HepG2 (cell line): ENCODE data around the gene ZNF26. TPM values are rescaled to one million over a fixed set of nuclear protein-coding genes. Genes with fewer than 3 reads are reported as not detected.

ENCODE experiments used
- FLYWCH1 ChIP-seq: sonication (generic); formaldehyde crosslinking; IDR thresholded peaks from 2 replicates; pipeline ENCODE4 v1.8.1; 2023; ENCODE audit warnings: mild to moderate bottlenecking, missing genetic modification reagents
- MEF2D ChIP-seq: sonication (generic); formaldehyde crosslinking; IDR thresholded peaks from 2 replicates; pipeline ENCODE4 v1.5.1; 2020; ENCODE audit warnings: mild to moderate bottlenecking, missing genetic modification reagents
- PHB2 ChIP-seq: fragments of 450-650 bp; IDR thresholded peaks from 2 replicates; pipeline ENCODE4 v1.6.1; 2018; ENCODE audit not compliant: partially characterized antibody
- SNAPC2 ChIP-seq: sonication (generic); formaldehyde crosslinking; IDR thresholded peaks from 2 replicates; pipeline ENCODE4 v1.8.1; 2022; ENCODE audit warnings: mild to moderate bottlenecking, missing genetic modification reagents
- THAP9 ChIP-seq: sonication (generic); formaldehyde crosslinking; IDR thresholded peaks from 2 replicates; pipeline ENCODE4; 2020; ENCODE audit warnings: missing genetic modification reagents, mild to moderate bottlenecking, borderline replicate concordance
- ZFP36L2 ChIP-seq: sonication (generic); formaldehyde crosslinking; IDR thresholded peaks from 2 replicates; pipeline ENCODE4 v1.4.0; 2020; ENCODE audit warnings: missing genetic modification reagents
- ZNF180 ChIP-seq: sonication (generic); formaldehyde crosslinking; IDR thresholded peaks from 2 replicates; pipeline ENCODE4 v1.4.0; 2020; ENCODE audit warnings: low read depth, missing genetic modification reagents, borderline replicate concordance
- ZNF260 ChIP-seq: sonication (generic); formaldehyde crosslinking; IDR thresholded peaks from 2 replicates; pipeline ENCODE4 v1.4.0; 2020; ENCODE audit warnings: missing genetic modification reagents, low read depth, mild to moderate bottlenecking, borderline replicate concordance
- ZNF282 ChIP-seq: fragments of 450-650 bp; IDR thresholded peaks from 2 replicates; pipeline ENCODE4 v1.6.1; 2018; ENCODE audit not compliant: partially characterized antibody
- ZNF431 ChIP-seq: sonication (generic); formaldehyde crosslinking; IDR thresholded peaks from 2 replicates; pipeline ENCODE4 v1.9.0; 2022; ENCODE audit warnings: missing genetic modification reagents, low read depth, mild to moderate bottlenecking, borderline replicate concordance
- ZNF484 ChIP-seq: sonication (generic); formaldehyde crosslinking; IDR thresholded peaks from 2 replicates; pipeline ENCODE4 v1.5.1; 2020; ENCODE audit warnings: mild to moderate bottlenecking, low read depth, missing genetic modification reagents, borderline replicate concordance
- ZNF512B ChIP-seq: sonication (generic); formaldehyde crosslinking; IDR thresholded peaks from 2 replicates; pipeline ENCODE4 v1.5.1; 2020; ENCODE audit warnings: missing genetic modification reagents, mild to moderate bottlenecking, borderline replicate concordance
- ZNF589 ChIP-seq: sonication (generic); formaldehyde crosslinking; conservative IDR thresholded peaks from 2 replicates; pipeline ENCODE4 v1.8.0; 2022; ENCODE audit warnings: mild to moderate bottlenecking, moderate library complexity, missing genetic modification reagents
- ZNF740 ChIP-seq: sonication (generic); formaldehyde crosslinking; IDR thresholded peaks from 2 replicates; pipeline ENCODE4 v1.4.0; 2020; ENCODE audit warnings: missing genetic modification reagents
- ZNF768 ChIP-seq: sonication (generic); formaldehyde crosslinking; IDR thresholded peaks from 2 replicates; pipeline ENCODE4 v1.4.0; 2020; ENCODE audit warnings: missing genetic modification reagents
- ZNF772 ChIP-seq: sonication (generic); formaldehyde crosslinking; IDR thresholded peaks from 2 replicates; pipeline ENCODE4 v1.5.0; 2020; ENCODE audit warnings: mild to moderate bottlenecking, missing genetic modification reagents
- ZZZ3 ChIP-seq: sonication (generic); formaldehyde crosslinking; IDR thresholded peaks from 2 replicates; pipeline ENCODE4 v1.4.0; 2020; ENCODE audit warnings: missing genetic modification reagents, mild to moderate bottlenecking, borderline replicate concordance
- polyA plus RNA-seq, 8 experiments: library from polyadenylated mRNA; depleted of rRNA in 3 of 8; stranded (reverse) in 7 of 8; unstranded in 1 of 8; fragments of >200 nt; fragmentation: Illumina TruSeq in 4 of 8; extraction: Trizol in 4 of 8; gene quantifications; 2 replicates each; pipeline versions ENCODE4 v1.2.1 to v1.2.3, GENCODE V29; 2011 to 2016; ENCODE audit warnings: low read depth in 4 of 8, missing spikeins in 1 of 8, mixed read lengths in 1 of 8; ENCODE audit not compliant: insufficient read depth in 1 of 8
- total RNA-seq, 5 experiments: library from RNA; depleted of rRNA; stranded (reverse); fragments of >200 nt; fragmentation: Illumina TruSeq; extraction: Trizol; gene quantifications; 2 replicates each; pipeline ENCODE4 v1.2.3, GENCODE V29; 2016; ENCODE audit warnings: low read depth in 1 of 5
- TF ChIP-seq, protein P1 (sequence below): sonication (generic); formaldehyde crosslinking; IDR thresholded peaks from 2 replicates; pipeline ENCODE4 v1.8.1; 2023; ENCODE audit warnings: mild to moderate bottlenecking, missing genetic modification reagents, borderline replicate concordance
- TF ChIP-seq, protein P2 (sequence below): IDR thresholded peaks from 2 replicates; pipeline ENCODE4 v1.6.1; 2016; ENCODE audit warnings: low read depth, control low read depth

ZNF26 gene
- total and polyA plus RNA-seq, 2 of the 13 experiments (the other 11 are each of a cell fraction or from before 2014, with no cell fraction given): 3.8 to 6.5 TPM

- no peak for TF ChIP-seq ZNF512B (CRISPR knock-in tag)
- TF ChIP-seq FLYWCH1 (CRISPR knock-in tag): no peak
- TF ChIP-seq ZFP36L2 (CRISPR knock-in tag): no peak
- TF ChIP-seq ZNF180: no peak
- TF ChIP-seq, protein P1, sequence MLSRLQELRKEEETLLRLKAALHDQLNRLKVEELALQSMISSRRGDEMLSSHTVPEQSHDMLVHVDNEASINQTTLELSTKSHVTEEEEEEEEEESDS (CRISPR knock-in tag): 0 out of 2 replicates have a peak, but pooled peaks have one; percentile 59
- no peak; the same call in 1 of the 2 replicates for TF ChIP-seq ZNF484
- no peak for TF ChIP-seq ZNF740 (CRISPR knock-in tag)
- no peak for TF ChIP-seq ZNF282
- no peak for TF ChIP-seq ZNF260 (CRISPR knock-in tag)
- TF ChIP-seq ZNF772 (CRISPR knock-in tag): peak; percentile 77; the same call in 1 of the 2 replicates
- peak; percentile 89; the same call in 1 of the 2 replicates for TF ChIP-seq THAP9 (CRISPR knock-in tag)
- peak; percentile 91; the same call in 1 of the 2 replicates for TF ChIP-seq ZZZ3 (CRISPR knock-in tag)
- no peak for TF ChIP-seq SNAPC2
- TF ChIP-seq ZNF431 (CRISPR knock-in tag): no peak
- TF ChIP-seq MEF2D (CRISPR knock-in tag): peak; percentile 82
- peak; percentile 54; the same call in 1 of the 2 replicates for TF ChIP-seq ZNF768
- TF ChIP-seq PHB2: no peak
- TF ChIP-seq ZNF589 (CRISPR knock-in tag): no peak; the same call in 1 of the 2 replicates
- TF ChIP-seq, protein P2, sequence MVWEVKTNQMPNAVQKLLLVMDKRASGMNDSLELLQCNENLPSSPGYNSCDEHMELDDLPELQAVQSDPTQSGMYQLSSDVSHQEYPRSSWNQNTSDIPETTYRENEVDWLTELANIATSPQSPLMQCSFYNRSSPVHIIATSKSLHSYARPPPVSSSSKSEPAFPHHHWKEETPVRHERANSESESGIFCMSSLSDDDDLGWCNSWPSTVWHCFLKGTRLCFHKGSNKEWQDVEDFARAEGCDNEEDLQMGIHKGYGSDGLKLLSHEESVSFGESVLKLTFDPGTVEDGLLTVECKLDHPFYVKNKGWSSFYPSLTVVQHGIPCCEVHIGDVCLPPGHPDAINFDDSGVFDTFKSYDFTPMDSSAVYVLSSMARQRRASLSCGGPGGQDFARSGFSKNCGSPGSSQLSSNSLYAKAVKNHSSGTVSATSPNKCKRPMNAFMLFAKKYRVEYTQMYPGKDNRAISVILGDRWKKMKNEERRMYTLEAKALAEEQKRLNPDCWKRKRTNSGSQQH (CRISPR knock-in tag): peak; percentile 68
Measured at GRCh38 chr12:132986001-132986884, at the start of gene ZNF26 (continued).
